Fibroblast of the aortic adventitia (primary cell): ENCODE data around the gene COPS4. TPM values are rescaled to one million over a fixed set of nuclear protein-coding genes. Genes with fewer than 3 reads are reported as not detected.
A peak's percentile ranks its signal among the peaks of the same experiment; 100 is the strongest.
"Not testable (repeated sequence)": the region's sequence is repeated elsewhere in the genome, so short reads cannot be mapped to it uniquely, and the experiment has no call there.

ENCODE experiments used
- DNase-seq: peaks from one replicate; pipeline ENCODE4 v3.0.0-alpha.2; 2010; ENCODE audit warnings: low read depth
- H3K4me3 ChIP-seq: 2 replicates; pipeline ENCODE4 v1.5.1; 2011; ENCODE audit warnings: low read depth, mild to moderate bottlenecking, control low read depth, low read length, moderate library complexity
- CTCF ChIP-seq: IDR thresholded peaks from 2 replicates; pipeline ENCODE4 v1.5.1; 2011; ENCODE audit warnings: mild to moderate bottlenecking, low read length, control low read depth, inconsistent platforms; ENCODE audit not compliant: insufficient read depth
- total RNA-seq: library from RNA; depleted of rRNA; stranded (reverse); fragments of >200 nt; gene quantifications from 2 replicates; pipeline ENCODE4 v1.2.3, GENCODE V29; 2012; ENCODE audit warnings: low replicate concordance

Gene COPS4
- total RNA-seq, 1 donor: 69.3 TPM

DNA sequence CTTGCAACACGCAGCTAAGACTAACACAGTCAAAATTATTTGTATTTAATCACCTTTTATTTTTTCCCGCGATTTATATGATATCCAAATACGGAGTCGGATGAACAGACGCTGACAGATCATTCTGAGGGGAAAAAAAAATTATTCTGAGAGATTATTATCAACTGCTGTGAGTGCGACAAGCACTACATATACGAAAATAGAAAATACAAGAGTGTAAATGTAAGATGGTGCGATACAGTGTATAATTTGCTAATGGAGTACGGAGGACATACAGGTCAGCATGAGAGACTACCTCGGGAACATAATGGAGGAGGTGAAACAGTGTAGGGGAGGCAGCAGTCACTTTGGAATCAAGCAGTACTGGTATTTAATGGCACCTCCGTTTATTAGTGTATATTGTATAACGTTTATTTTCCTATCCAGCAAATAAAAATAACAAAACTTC lies 21.5 kb upstream of the COPS4 start:
- H3K4me3 ChIP-seq: peak overlapping the region; percentile 86
- no peak for DNase-seq
- no peak for TF ChIP-seq CTCF

DNA sequence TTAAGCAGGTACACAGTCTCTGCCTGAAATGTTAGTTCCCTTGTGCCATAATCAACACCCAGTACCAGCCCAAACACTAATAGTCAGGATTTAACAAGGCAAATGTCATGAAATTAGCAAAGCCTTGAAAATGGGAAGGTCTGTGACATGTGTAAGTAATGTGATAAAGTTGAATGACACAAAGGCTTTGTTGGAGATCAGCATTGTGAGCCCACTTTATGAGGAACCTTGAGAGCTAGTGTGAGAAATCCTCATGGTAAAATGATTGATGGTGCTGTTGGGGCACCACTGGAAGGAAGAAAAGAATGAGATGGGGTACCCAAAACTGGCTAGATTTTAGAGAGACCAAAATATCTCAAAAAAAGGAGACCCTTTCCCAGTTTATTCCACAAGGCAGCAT lies 21.1 kb upstream of the COPS4 start:
- DNase-seq: no peak
- TF ChIP-seq CTCF: no peak
- H3K4me3 ChIP-seq: no peak overlapping the region

DNA sequence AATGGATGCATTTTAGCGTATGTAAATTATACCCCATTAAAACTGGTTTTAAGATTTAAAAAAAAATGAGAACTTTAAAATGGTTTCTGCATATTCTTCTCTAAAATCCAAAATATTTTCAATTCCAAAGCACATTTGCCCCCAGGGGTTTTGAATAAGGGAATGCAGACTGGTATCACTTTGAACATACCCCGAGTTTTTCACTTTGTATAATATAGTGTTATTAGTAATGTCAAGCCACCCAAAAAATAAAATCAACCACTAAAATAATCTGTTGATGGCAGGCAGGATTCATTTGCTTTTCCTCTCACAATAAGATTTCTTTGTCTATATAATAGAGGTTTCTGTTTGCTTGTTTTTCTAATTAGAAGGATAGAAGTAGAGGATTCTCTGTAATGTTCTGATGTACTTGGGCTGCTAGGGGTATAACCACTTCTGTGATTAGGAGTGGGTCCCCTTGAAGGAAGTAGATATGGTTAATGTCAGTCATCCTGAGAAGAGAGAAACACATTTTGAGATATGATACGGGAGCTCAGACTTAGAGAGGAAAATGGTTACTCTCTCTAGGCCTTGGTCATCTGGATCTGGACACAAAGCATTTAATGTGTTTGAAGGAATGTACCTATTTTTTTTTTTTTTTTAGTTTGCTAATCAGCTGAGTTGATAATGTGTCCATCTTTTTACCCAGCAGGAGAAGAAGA lies 15.0 kb upstream of the COPS4 start:
- DNase-seq: no peak
- H3K4me3 ChIP-seq: no peak overlapping the region
- TF ChIP-seq CTCF: no peak

- peak; percentile 65 for DNase-seq
- H3K4me3 ChIP-seq: no peak overlapping the region
- no peak for TF ChIP-seq CTCF
Observed at GRCh38 chr4:83022724-83023450, 12.1 kb upstream of the COPS4 start.

DNA sequence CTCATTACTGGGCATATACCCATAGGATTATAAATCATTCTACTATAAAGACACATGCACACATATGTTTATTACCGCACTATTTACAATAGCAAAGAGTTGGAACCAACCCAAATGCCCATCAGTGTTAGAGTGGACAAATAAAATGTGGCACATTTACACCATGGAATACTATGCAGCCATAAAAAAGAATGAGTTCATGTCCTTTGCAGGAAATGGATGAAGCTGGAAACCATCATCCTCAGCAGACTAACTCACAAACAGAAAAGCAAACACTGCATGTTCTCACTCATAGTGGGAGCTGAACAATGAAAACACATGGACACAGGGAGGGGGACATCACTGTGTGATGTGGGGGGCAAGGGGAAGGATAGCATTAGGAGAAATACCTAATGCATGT lies 11.4 kb upstream of the COPS4 start:
- H3K4me3 ChIP-seq, DNase-seq: not testable (repeated sequence)

DNA sequence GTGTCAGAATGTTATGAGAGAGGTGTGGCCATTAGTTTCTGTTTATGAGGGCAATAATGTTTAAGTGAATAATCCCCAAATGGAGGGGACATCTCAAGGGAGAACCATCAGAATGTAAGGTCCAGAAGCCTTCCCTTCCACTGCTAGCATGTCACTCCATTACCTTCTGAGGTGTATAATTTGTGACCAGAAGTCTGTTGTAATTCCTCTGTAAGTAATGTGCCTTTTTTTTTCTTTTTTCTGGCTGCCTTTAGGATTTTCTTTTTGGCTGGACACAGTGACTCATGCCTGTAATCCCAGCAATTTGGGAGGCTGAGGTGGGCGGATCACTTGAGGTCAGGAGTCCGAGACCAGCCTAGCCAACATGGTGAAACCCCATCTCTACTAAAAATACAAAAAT lies 10.8 kb upstream of the COPS4 start:
- H3K4me3 ChIP-seq: no peak overlapping the region
- no peak for DNase-seq
- TF ChIP-seq CTCF: no peak

- no peak for TF ChIP-seq CTCF
- DNase-seq: no peak
- H3K4me3 ChIP-seq: no peak overlapping the region
Observed at GRCh38 chr4:83025563-83025962, 9.4 kb upstream of the COPS4 start.
